Measurements from ENCODE around the gene BHLHE23.

BHLHE23 gene

DNA sequence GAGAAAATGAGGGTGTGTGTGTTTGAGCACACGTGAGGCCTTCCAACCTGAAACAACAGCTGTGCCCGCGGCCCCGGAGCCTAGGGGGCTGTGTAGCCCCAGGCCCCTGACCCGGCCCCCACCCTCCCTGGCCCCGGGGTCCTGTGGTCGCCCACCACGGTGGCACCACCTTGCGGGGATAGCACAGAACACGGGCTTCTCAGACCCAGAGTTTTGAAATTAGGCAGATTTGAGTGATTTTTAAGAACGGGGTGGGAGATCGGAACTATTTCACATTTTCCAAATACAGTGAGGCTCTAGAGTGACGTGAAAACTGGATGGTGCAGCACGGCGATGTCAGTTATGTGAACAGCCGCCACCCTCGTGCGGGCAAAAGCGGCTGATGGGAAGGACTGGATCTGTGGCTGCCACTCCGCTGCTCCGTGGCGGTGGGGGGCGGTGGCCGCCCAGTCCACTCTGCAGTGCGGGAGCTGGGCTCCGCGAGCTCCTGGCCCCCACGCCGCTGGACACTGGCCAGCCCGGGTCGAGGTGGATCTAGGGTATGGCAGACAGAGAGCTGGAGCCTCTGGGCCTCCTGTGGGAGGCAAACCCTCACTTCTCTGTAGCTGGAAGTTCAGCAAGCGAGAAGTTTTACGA lies 17.3 kb upstream of the BHLHE23 start:
- H3K4me3 ChIP-seq (ENCODE audit: low read length), result no peak overlapping the region
- no peak for DNase-seq (ENCODE audit: low read depth)
- TF ChIP-seq, protein P1, sequence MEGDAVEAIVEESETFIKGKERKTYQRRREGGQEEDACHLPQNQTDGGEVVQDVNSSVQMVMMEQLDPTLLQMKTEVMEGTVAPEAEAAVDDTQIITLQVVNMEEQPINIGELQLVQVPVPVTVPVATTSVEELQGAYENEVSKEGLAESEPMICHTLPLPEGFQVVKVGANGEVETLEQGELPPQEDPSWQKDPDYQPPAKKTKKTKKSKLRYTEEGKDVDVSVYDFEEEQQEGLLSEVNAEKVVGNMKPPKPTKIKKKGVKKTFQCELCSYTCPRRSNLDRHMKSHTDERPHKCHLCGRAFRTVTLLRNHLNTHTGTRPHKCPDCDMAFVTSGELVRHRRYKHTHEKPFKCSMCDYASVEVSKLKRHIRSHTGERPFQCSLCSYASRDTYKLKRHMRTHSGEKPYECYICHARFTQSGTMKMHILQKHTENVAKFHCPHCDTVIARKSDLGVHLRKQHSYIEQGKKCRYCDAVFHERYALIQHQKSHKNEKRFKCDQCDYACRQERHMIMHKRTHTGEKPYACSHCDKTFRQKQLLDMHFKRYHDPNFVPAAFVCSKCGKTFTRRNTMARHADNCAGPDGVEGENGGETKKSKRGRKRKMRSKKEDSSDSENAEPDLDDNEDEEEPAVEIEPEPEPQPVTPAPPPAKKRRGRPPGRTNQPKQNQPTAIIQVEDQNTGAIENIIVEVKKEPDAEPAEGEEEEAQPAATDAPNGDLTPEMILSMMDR (conservative IDR thresholded peaks at IDR 0.05; ENCODE audit: low read depth, low read length), result no peak

DNA sequence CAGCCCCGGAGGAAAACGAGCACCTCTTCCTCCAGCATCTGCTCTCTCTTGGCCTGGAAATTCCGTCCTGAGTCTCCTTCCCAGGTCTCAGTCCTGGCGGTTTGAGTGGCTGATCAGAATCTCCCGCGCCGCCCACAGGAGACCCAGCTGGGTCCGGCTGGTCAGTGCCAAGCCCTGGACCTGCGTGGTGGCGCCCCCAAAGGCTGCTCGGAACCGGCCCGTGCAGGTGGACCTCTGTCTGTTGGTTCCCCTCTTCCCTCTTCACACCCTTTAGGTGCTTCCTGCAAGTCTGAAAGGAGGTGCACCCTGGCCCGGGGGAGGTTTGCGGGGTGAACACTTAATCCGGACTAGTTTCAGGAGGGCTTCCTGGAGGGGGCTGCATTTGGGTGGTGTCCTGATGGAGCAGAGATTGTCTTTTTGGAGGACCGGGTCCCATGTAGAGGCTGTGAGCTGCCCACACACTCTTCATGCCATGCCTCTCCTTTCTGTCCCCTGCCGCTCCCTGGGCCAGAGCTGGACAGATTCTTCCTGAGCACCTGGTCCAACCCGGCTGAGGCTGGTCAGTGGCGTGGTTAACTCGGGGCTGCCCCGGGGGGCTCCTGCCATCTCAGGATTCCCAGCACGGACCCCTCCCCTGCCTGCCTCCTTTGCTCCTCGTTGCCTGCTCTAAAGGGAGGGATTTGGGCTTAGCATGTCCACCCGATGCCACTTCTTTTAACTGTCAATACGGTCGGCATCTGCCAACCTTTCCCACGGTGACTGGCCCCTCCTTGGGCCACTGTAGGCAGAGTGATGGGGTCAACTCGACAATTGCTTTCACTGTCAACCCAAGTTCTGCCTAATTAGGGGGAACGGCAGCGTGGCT lies 16.5 kb upstream of the BHLHE23 start:
- DNase-seq (ENCODE audit: low read depth), result no peak
- TF ChIP-seq, protein P1 (conservative IDR thresholded peaks at IDR 0.05; ENCODE audit: low read depth, low read length), result no peak
- H3K4me3 ChIP-seq (ENCODE audit: low read length), result no peak overlapping the region

DNA sequence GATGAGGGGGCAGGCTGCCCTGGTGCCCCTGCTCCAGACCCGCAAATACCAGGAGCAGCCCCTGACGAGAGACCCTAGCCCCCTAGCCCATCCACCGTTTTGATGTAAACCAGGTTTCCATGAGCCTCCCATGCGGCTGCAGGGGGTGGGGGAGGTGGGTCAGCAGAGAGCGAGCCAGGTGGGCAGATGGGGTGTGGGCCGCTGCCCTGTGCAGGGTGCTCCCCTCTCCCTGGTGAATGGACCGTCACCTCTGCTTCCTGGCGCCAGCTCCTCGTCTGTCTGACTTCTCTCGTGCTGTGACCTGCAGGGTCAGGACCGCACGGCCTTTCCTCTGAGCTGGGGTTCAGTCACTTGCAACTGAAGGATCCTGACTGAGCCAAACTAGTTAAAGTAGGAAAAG lies 15.7 kb upstream of the BHLHE23 start:
- H3K4me3 ChIP-seq (ENCODE audit: low read length), result no peak overlapping the region
- no peak for DNase-seq (ENCODE audit: low read depth)
- TF ChIP-seq, protein P1 (conservative IDR thresholded peaks at IDR 0.05; ENCODE audit: low read depth, low read length), result no peak

DNA sequence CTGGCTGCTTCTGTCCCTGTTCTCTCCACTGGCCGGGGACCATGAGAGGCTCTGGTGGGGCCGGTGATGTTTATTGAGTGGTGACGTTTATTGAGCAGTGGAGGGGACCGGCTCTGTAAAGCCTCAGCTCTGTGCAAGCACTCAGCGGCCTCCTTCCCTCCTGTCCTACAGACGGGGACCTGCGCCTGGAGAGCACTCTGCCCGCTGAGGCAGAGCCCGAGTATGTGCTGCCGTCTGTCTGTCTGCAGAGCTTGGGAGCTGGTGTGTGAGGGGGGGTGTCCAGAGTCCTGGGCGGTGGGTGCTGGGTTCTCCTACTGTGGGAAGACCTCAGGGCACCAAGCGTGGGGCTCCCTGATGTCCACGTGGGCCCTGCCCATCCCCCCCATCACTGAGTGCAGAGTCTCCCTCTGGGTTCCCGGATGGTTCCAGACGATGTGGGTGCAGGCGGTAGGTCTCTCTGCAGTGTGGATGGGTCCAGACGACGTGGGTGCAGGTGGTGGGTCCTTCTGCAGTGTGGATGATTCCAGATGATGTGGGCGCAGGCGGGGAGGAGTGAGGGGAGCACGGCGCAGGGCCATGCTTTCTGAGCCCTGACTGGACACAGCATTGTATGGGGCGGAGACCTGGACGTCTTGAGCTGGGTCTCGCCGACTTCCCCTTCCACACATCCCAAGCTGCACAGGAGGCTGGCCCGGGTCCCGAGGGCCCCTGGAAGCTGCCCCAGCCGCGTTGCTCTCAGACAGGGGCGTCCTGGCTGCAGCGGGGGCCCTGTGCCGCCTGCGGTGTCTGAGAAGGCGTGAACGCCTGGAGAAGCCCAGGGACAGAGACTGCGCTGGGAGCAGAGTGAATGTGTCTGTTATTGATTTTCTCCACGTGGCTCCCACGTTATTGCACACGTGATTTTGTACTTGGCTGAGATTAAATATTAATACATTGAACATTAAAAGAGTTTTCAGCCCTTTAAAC lies 14.9 kb upstream of the BHLHE23 start:
- no peak overlapping the region for H3K4me3 ChIP-seq (ENCODE audit: low read length)
- TF ChIP-seq, protein P1 (conservative IDR thresholded peaks at IDR 0.05; ENCODE audit: low read depth, low read length), result no peak
- DNase-seq (ENCODE audit: low read depth), result no peak

DNA sequence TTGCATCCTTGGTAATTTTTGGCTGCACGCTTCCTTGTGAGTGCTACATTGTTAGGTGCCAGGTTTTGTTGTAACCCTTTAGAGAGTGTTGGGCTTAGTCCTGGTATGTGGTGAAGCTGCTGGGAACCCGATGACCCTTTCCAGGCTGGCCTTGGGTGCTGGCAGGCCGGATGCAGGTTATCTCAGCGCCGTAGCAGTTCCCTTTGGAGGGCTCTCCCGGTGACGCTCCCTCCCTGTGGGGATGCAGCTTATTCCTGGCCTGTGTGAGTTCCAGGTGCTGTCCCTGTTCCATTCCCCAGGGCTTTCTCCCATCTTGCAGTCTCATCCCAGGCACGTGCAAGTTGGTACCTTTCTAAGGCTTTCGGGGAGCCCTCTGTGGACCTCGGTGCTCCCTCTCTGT lies 13.9 kb upstream of the BHLHE23 start:
- no peak for DNase-seq (ENCODE audit: low read depth)
- TF ChIP-seq, protein P1 (conservative IDR thresholded peaks at IDR 0.05; ENCODE audit: low read depth, low read length), result no peak
- no peak overlapping the region for H3K4me3 ChIP-seq (ENCODE audit: low read length)

DNA sequence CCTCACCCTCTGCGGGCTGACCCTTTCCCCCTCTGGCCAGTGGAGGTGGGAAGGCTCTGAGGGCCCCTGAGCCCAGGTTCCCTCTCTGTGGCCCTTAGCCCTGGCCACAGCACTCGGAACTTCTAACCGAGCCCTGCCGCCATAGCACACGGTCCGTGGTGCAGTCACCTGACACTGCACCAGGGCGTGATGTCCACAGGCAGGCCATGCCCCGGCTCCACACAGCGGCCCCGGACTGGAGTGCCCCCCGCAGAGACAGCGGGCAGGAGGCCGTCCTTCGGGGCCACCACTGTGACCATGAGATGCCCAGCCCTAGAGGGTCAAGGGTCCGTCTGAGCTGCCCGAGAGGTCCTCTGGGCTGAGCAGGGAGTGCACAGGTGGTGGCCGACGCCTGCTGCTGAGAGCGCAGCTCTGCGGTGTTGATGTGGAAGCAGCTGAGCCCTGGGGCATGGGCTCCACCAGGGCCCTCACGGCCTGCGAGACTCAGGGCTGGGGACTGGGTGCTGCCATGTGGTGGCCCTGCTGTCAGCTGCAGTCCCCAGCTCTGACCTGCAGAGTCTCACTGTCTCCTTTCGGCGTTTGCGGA lies 11.2 kb upstream of the BHLHE23 start:
- no peak overlapping the region for H3K4me3 ChIP-seq (ENCODE audit: low read length)
- TF ChIP-seq, protein P1 (conservative IDR thresholded peaks at IDR 0.05; ENCODE audit: low read depth, low read length), result no peak
- no peak for DNase-seq (ENCODE audit: low read depth)

Data from retinal pigment epithelial cell (primary cell).